Activated B cell treated with CpG ODN at 0.5 μM for 24 hours (primary cell): ENCODE results near the gene KIAA1671. TPM values are rescaled to one million over a fixed set of nuclear protein-coding genes. Genes with fewer than 3 reads are reported as not detected.
A peak's percentile ranks its signal among the peaks of the same experiment; 100 is the strongest.

Source experiments
- ATAC-seq: fragments of 200-7000 bp; cut with Tn5 transposase; one replicate; pipeline ENCODE4 v1.10.0; 2021; ENCODE audit warnings: low read depth, mild to moderate bottlenecking, moderate library complexity
- CTCF ChIA-PET: fragments of 350-600 bp; sonication (Branson Sonifier 250); formaldehyde crosslinking; loops from one replicate; lab custom pipeline; 2021; ENCODE audit warnings: antibody characterized with exemption; lab: Charles Lee
- POLR2A ChIA-PET: fragments of 350-600 bp; sonication (Branson Sonifier 250); formaldehyde crosslinking; loops from one replicate; lab custom pipeline; 2021; ENCODE audit warnings: antibody characterized with exemption; lab: Charles Lee
- DNase-seq: peaks from one replicate; pipeline ENCODE4 v3.0.0; 2022
- H3K27ac Mint-ChIP-seq: one replicate; pipeline ENCODE4 v1.8.0; 2020; ENCODE audit warnings: mixed read lengths
- H3K27me3 Mint-ChIP-seq: one replicate; pipeline ENCODE4 v1.8.0; 2021; ENCODE audit warnings: mixed read lengths
- H3K36me3 Mint-ChIP-seq: one replicate; pipeline ENCODE4 v1.8.0; 2021; ENCODE audit warnings: low read depth, mixed read lengths
- H3K4me1 Mint-ChIP-seq: one replicate; pipeline ENCODE4 v1.8.0; 2021; ENCODE audit warnings: mixed read lengths
- H3K4me3 Mint-ChIP-seq: one replicate; pipeline ENCODE4 v1.8.0; 2020; ENCODE audit warnings: mild to moderate bottlenecking, mixed read lengths
- H3K9me3 Mint-ChIP-seq: one replicate; pipeline ENCODE4 v1.8.0; 2020; ENCODE audit warnings: mixed read lengths
- CTCF ChIP-seq: fragments of 200-600 bp; IDR thresholded peaks from one replicate; pipeline ENCODE4 v1.8.0; 2022; ENCODE audit warnings: antibody characterized with exemption, mild to moderate bottlenecking
- intact Hi-C: fragments of 100-400 bp; cut with micrococcal nuclease; formaldehyde crosslinking; loops from one replicate; pipeline ENCODE4 v1.15.1; 2024
- total RNA-seq: library from RNA; stranded (reverse); gene quantifications from 2 replicates; pipeline ENCODE4 v1.2.3, GENCODE V29; 2022

Gene KIAA1671
- total RNA-seq, 1 donor from 2014 or later: 0.04 TPM

- intact Hi-C loops: no loop called here
- Mint-ChIP-seq H3K4me1 (peaks cover 10% of the 10 kb centered on the region), H3K27me3 (peaks cover 7% of the 10 kb centered on the region), H3K9me3 (no peaks in the 10 kb centered on the region), H3K36me3 (no peaks in the 10 kb centered on the region), H3K4me3 (no peak overlapping the region), H3K27ac (no peak overlapping the region)
- CTCF ChIA-PET: no interaction called here
- DNase-seq (no peak), ATAC-seq (no peak)
- POLR2A ChIA-PET: no interaction called here
- no peak for TF ChIP-seq CTCF
Observed at GRCh38 chr22:25083807-25084200, 131.3 kb downstream of the KIAA1671 start.

GRCh38 chr22:25084405-25085107, 132.0 kb downstream of the KIAA1671 start:
- Mint-ChIP-seq H3K4me3 (no peak overlapping the region), H3K36me3 (no peaks in the 10 kb centered on the region), H3K27ac (no peak overlapping the region), H3K9me3 (no peaks in the 10 kb centered on the region), H3K4me1 (peaks cover 10% of the 10 kb centered on the region), H3K27me3 (peaks cover 5% of the 10 kb centered on the region)
- ChIA-PET POLR2A (no interaction called here), CTCF (no interaction called here)
- intact Hi-C loops: no loop called here
- DNase-seq (no peak), ATAC-seq (no peak)
- no peak for TF ChIP-seq CTCF

GRCh38 chr22:25085156-25085555, 132.6 kb downstream of the KIAA1671 start:
- ATAC-seq (no peak), DNase-seq (no peak)
- no peaks in the 10 kb centered on the region for H3K9me3 Mint-ChIP-seq
- TF ChIP-seq CTCF: no peak
- H3K4me3 Mint-ChIP-seq: no peak overlapping the region
- POLR2A ChIA-PET: no interaction called here
- peaks cover 10% of the 10 kb centered on the region for H3K4me1 Mint-ChIP-seq
- intact Hi-C loops: no loop called here
- no peak overlapping the region for H3K27ac Mint-ChIP-seq
- H3K36me3 Mint-ChIP-seq: no peaks in the 10 kb centered on the region
- peaks cover 1% of the 10 kb centered on the region for H3K27me3 Mint-ChIP-seq
- CTCF ChIA-PET: no interaction called here

- peak; percentile 37 for ATAC-seq
Observed at GRCh38 chr22:25085930-25086901, 133.7 kb downstream of the KIAA1671 start.

More at GRCh38 chr22:25085930-25086901, 133.7 kb downstream of the KIAA1671 start:
- intact Hi-C loops: no loop called here
- no peak for DNase-seq
- Mint-ChIP-seq H3K4me1 (peaks cover 10% of the 10 kb centered on the region), H3K9me3 (no peaks in the 10 kb centered on the region), H3K4me3 (no peak overlapping the region), H3K27ac (no peak overlapping the region), H3K27me3 (peaks cover 1% of the 10 kb centered on the region), H3K36me3 (no peaks in the 10 kb centered on the region)
- no peak for TF ChIP-seq CTCF
- CTCF ChIA-PET: interaction anchor here (0.7 kb wide), 1 partner anchor 285 kb away, joined by 3 read pairs; no protein-coding TSS in a partner anchor
- POLR2A ChIA-PET: no interaction called here
